A673 (cell line): ENCODE data around the gene NAAA.

Experiments used
- EZH2 ChIP-seq: fragments of 200-600 bp; sonication (generic); IDR thresholded peaks from 2 replicates; pipeline ENCODE4 v1.6.1; 2017; ENCODE audit warnings: borderline replicate concordance, low read depth, mild to moderate bottlenecking, mixed read lengths, antibody characterized with exemption, low read length; ENCODE audit not compliant: poor library complexity, severe bottlenecking
- TF ChIP-seq, protein P1 (sequence below): fragments of 300-800, 200-600 bp; sonication (generic); conservative IDR thresholded peaks from 2 replicates; pipeline ENCODE4 v1.5.1; 2017; ENCODE audit warnings: low read depth, mild to moderate bottlenecking, antibody characterized with exemption, low read length, moderate library complexity, mixed read lengths

DNA sequence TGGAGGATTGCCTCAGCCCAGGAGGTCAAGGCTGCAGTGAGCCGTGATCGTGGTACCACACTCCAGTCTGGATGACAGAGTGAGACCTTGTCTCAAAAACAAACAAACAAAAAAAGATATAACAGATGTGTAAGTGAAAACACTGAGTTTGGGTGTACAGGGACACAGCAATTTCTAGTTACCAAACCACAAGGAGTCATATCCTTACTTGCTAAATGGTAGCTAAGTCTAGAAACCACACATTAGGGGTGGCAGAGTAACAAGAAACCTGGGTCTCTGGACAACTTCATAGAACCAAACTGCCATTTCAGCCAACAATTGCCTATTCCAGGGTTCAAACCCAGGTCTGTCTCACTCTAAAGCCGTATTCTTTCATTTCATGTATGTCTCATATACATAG is 59.3 kb downstream of the NAAA start:
- TF ChIP-seq EZH2: no peak
- TF ChIP-seq, protein P1, sequence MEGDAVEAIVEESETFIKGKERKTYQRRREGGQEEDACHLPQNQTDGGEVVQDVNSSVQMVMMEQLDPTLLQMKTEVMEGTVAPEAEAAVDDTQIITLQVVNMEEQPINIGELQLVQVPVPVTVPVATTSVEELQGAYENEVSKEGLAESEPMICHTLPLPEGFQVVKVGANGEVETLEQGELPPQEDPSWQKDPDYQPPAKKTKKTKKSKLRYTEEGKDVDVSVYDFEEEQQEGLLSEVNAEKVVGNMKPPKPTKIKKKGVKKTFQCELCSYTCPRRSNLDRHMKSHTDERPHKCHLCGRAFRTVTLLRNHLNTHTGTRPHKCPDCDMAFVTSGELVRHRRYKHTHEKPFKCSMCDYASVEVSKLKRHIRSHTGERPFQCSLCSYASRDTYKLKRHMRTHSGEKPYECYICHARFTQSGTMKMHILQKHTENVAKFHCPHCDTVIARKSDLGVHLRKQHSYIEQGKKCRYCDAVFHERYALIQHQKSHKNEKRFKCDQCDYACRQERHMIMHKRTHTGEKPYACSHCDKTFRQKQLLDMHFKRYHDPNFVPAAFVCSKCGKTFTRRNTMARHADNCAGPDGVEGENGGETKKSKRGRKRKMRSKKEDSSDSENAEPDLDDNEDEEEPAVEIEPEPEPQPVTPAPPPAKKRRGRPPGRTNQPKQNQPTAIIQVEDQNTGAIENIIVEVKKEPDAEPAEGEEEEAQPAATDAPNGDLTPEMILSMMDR: no peak
